K562 (cell line): Measurements from ENCODE around the gene KLHL33. TPM values are rescaled to one million over a fixed set of nuclear protein-coding genes. Genes with fewer than 3 reads are reported as not detected.

Experiments used
- polyA plus RNA-seq, 8 experiments: library from polyadenylated mRNA; depleted of rRNA in 4 of 8; stranded (reverse) in 5 of 8; unstranded in 3 of 8; fragments of >200 nt; fragmentation: Nextera tagmentation in 2 of 8; fragmentation: Illumina TruSeq in 1 of 8; extraction: Ambion mirVana in 2 of 8; extraction: Trizol in 1 of 8; gene quantifications; 2 replicates each; pipeline versions ENCODE4 v1.2.1 to v1.2.3, GENCODE V29; 2011 to 2014; ENCODE audit warnings: inconsistent platforms in 1 of 8, missing spikeins in 1 of 8
- small RNA-seq: library from RNA; depleted of rRNA; stranded (forward); fragments of <200 nt; gene quantifications from one replicate; pipeline ENCODE3, GENCODE V24; 2014
- total RNA-seq, 7 experiments: library from RNA; depleted of rRNA in 6 of 7; stranded (reverse); fragments of >200 nt in 6 of 7; fragmentation: Illumina TruSeq in 2 of 7; extraction: Trizol in 2 of 7; gene quantifications; 2 replicates each; pipeline versions ENCODE4 v1.2.1 to v1.2.3, GENCODE V29; 2011 to 2021; ENCODE audit warnings: low replicate concordance in 1 of 7

Gene KLHL33
- total and polyA plus RNA-seq, 9 of the 15 experiments (the other 6 are each of a cell fraction or from before 2014, with no cell fraction given), result 0.04 to 0.27 (median 0.13) TPM; not detected in 6

Small RNA genes within 50 kb of the gene (small RNA-seq; reads per million reads assigned to genes)
- gene RNA5SP382, result 3.3 reads per million, percentile 89 among the genes with 10 or more reads in this experiment

Other genes starting within 250 kb of the KLHL33 start
Only the 7 nearest of the 18 such genes appear.
- 19.7 and 21.4 TPM in 2 replicates for gene PARP2, start 92.5 kb downstream of the KLHL33 start, total RNA-seq (2014; rRNA removed)
- 26.2 and 29.4 TPM in 2 replicates for gene PARP2, start 92.5 kb downstream of the KLHL33 start, total RNA-seq (2014; rRNA removed; fragmentation: Illumina TruSeq; extraction: Trizol)
- 24.1 and 25.3 TPM in 2 replicates for gene PARP2, start 92.5 kb downstream of the KLHL33 start, total RNA-seq (2015; rRNA removed; fragmentation: Illumina TruSeq; extraction: Trizol)
- 26.9 and 29.9 TPM in 2 replicates for gene PARP2, start 92.5 kb downstream of the KLHL33 start, total RNA-seq (2021)
- gene PARP2, start 92.5 kb downstream of the KLHL33 start, polyA plus RNA-seq (2011; rRNA removed), result 41.4 and 50.5 TPM in 2 replicates
- gene PARP2, start 92.5 kb downstream of the KLHL33 start, polyA plus RNA-seq (2014; fragmentation: Illumina TruSeq; extraction: Trizol), result 37.9 and 45.8 TPM in 2 replicates
- 10 to 100 TPM; 25.2 to 34.6 TPM for gene PARP2, start 92.5 kb downstream of the KLHL33 start, polyA plus RNA-seq (2014; fragmentation: Nextera tagmentation; extraction: Ambion mirVana)
- gene PARP2, start 92.5 kb downstream of the KLHL33 start, polyA plus RNA-seq (2014; rRNA removed), result 38.1 and 38.6 TPM in 2 replicates
- 4.4 and 4.5 TPM in 2 replicates for gene TEP1, start 22.7 kb downstream of the KLHL33 start, total RNA-seq (2014; rRNA removed)
- 7.3 and 8.0 TPM in 2 replicates for gene TEP1, start 22.7 kb downstream of the KLHL33 start, total RNA-seq (2014; rRNA removed; fragmentation: Illumina TruSeq; extraction: Trizol)
- gene TEP1, start 22.7 kb downstream of the KLHL33 start, total RNA-seq (2015; rRNA removed; fragmentation: Illumina TruSeq; extraction: Trizol), result 5.6 and 6.6 TPM in 2 replicates
- gene TEP1, start 22.7 kb downstream of the KLHL33 start, total RNA-seq (2021), result 6.9 and 8.4 TPM in 2 replicates
- 7.1 and 11.8 TPM in 2 replicates for gene TEP1, start 22.7 kb downstream of the KLHL33 start, polyA plus RNA-seq (2011; rRNA removed)
- gene TEP1, start 22.7 kb downstream of the KLHL33 start, polyA plus RNA-seq (2014; fragmentation: Illumina TruSeq; extraction: Trizol), result 9.7 and 12.2 TPM in 2 replicates
- 1 to 10 TPM; 1.0 to 1.3 TPM for gene TEP1, start 22.7 kb downstream of the KLHL33 start, polyA plus RNA-seq (2014; fragmentation: Nextera tagmentation; extraction: Ambion mirVana)
- 6.0 and 7.4 TPM in 2 replicates for gene TEP1, start 22.7 kb downstream of the KLHL33 start, polyA plus RNA-seq (2014; rRNA removed)
- gene OSGEP, start 18.6 kb upstream of the KLHL33 start, total RNA-seq (2014; rRNA removed), result 47.8 and 48.9 TPM in 2 replicates
- gene OSGEP, start 18.6 kb upstream of the KLHL33 start, total RNA-seq (2014; rRNA removed; fragmentation: Illumina TruSeq; extraction: Trizol), result 35.6 and 36.9 TPM in 2 replicates
- 42.3 and 44.1 TPM in 2 replicates for gene OSGEP, start 18.6 kb upstream of the KLHL33 start, total RNA-seq (2015; rRNA removed; fragmentation: Illumina TruSeq; extraction: Trizol)
- 31.4 and 39.1 TPM in 2 replicates for gene OSGEP, start 18.6 kb upstream of the KLHL33 start, total RNA-seq (2021)
- 49.3 and 65.2 TPM in 2 replicates for gene OSGEP, start 18.6 kb upstream of the KLHL33 start, polyA plus RNA-seq (2011; rRNA removed)
- gene OSGEP, start 18.6 kb upstream of the KLHL33 start, polyA plus RNA-seq (2014; fragmentation: Illumina TruSeq; extraction: Trizol), result 31.4 and 36.4 TPM in 2 replicates
- 10 to 100 TPM; 32.1 to 59.2 TPM for gene OSGEP, start 18.6 kb upstream of the KLHL33 start, polyA plus RNA-seq (2014; fragmentation: Nextera tagmentation; extraction: Ambion mirVana)
- gene OSGEP, start 18.6 kb upstream of the KLHL33 start, polyA plus RNA-seq (2014; rRNA removed), result 51.1 and 61.1 TPM in 2 replicates
- gene APEX1, start 19.1 kb upstream of the KLHL33 start, total RNA-seq (2014; rRNA removed), result 157 and 188 TPM in 2 replicates
- gene APEX1, start 19.1 kb upstream of the KLHL33 start, total RNA-seq (2014; rRNA removed; fragmentation: Illumina TruSeq; extraction: Trizol), result 49.5 and 50.2 TPM in 2 replicates
- gene APEX1, start 19.1 kb upstream of the KLHL33 start, total RNA-seq (2015; rRNA removed; fragmentation: Illumina TruSeq; extraction: Trizol), result 54.8 and 63.8 TPM in 2 replicates
- gene APEX1, start 19.1 kb upstream of the KLHL33 start, total RNA-seq (2021), result 142 and 143 TPM in 2 replicates
- 224 and 225 TPM in 2 replicates for gene APEX1, start 19.1 kb upstream of the KLHL33 start, polyA plus RNA-seq (2011; rRNA removed)
- 212 and 274 TPM in 2 replicates for gene APEX1, start 19.1 kb upstream of the KLHL33 start, polyA plus RNA-seq (2014; fragmentation: Illumina TruSeq; extraction: Trizol)
- 100 to 1,000 TPM; 158 to 234 TPM for gene APEX1, start 19.1 kb upstream of the KLHL33 start, polyA plus RNA-seq (2014; fragmentation: Nextera tagmentation; extraction: Ambion mirVana)
- gene APEX1, start 19.1 kb upstream of the KLHL33 start, polyA plus RNA-seq (2014; rRNA removed), result 218 and 222 TPM in 2 replicates
- 10.3 and 10.9 TPM in 2 replicates for gene PIP4P1, start 25.3 kb upstream of the KLHL33 start, total RNA-seq (2014; rRNA removed)
- 8.6 and 10.2 TPM in 2 replicates for gene PIP4P1, start 25.3 kb upstream of the KLHL33 start, total RNA-seq (2014; rRNA removed; fragmentation: Illumina TruSeq; extraction: Trizol)
- gene PIP4P1, start 25.3 kb upstream of the KLHL33 start, total RNA-seq (2015; rRNA removed; fragmentation: Illumina TruSeq; extraction: Trizol), result 10.7 and 11.7 TPM in 2 replicates
- gene PIP4P1, start 25.3 kb upstream of the KLHL33 start, total RNA-seq (2021), result 15.1 and 20.9 TPM in 2 replicates
- 17.7 and 30.2 TPM in 2 replicates for gene PIP4P1, start 25.3 kb upstream of the KLHL33 start, polyA plus RNA-seq (2011; rRNA removed)
- gene PIP4P1, start 25.3 kb upstream of the KLHL33 start, polyA plus RNA-seq (2014; fragmentation: Illumina TruSeq; extraction: Trizol), result 14.9 and 16.6 TPM in 2 replicates
- 1 to 10 TPM; 5.3 to 7.4 TPM for gene PIP4P1, start 25.3 kb upstream of the KLHL33 start, polyA plus RNA-seq (2014; fragmentation: Nextera tagmentation; extraction: Ambion mirVana)
- gene PIP4P1, start 25.3 kb upstream of the KLHL33 start, polyA plus RNA-seq (2014; rRNA removed), result 16.0 and 18.9 TPM in 2 replicates
- 92.5 and 119 TPM in 2 replicates for gene PNP, start 33.2 kb upstream of the KLHL33 start, total RNA-seq (2014; rRNA removed)
- gene PNP, start 33.2 kb upstream of the KLHL33 start, total RNA-seq (2014; rRNA removed; fragmentation: Illumina TruSeq; extraction: Trizol), result 163 and 170 TPM in 2 replicates
- 141 and 144 TPM in 2 replicates for gene PNP, start 33.2 kb upstream of the KLHL33 start, total RNA-seq (2015; rRNA removed; fragmentation: Illumina TruSeq; extraction: Trizol)
- gene PNP, start 33.2 kb upstream of the KLHL33 start, total RNA-seq (2021), result 119 and 130 TPM in 2 replicates
- gene PNP, start 33.2 kb upstream of the KLHL33 start, polyA plus RNA-seq (2011; rRNA removed), result 252 and 288 TPM in 2 replicates
- gene PNP, start 33.2 kb upstream of the KLHL33 start, polyA plus RNA-seq (2014; fragmentation: Illumina TruSeq; extraction: Trizol), result 198 and 208 TPM in 2 replicates
- gene PNP, start 33.2 kb upstream of the KLHL33 start, polyA plus RNA-seq (2014; fragmentation: Nextera tagmentation; extraction: Ambion mirVana), result 100 to 1,000 TPM in 1 of 2 experiments, 10 to 100 TPM in 1; 96.2 to 137 TPM
- gene PNP, start 33.2 kb upstream of the KLHL33 start, polyA plus RNA-seq (2014; rRNA removed), result 134 and 143 TPM in 2 replicates
- gene RNASE10, start 69.4 kb upstream of the KLHL33 start, total RNA-seq (2014; rRNA removed), result not detected in 2 replicates
- gene RNASE10, start 69.4 kb upstream of the KLHL33 start, total RNA-seq (2014; rRNA removed; fragmentation: Illumina TruSeq; extraction: Trizol), result not detected in 2 replicates
- 0.25 TPM in 1 of 2 replicates, not detected in the other for gene RNASE10, start 69.4 kb upstream of the KLHL33 start, total RNA-seq (2015; rRNA removed; fragmentation: Illumina TruSeq; extraction: Trizol)
- gene RNASE10, start 69.4 kb upstream of the KLHL33 start, total RNA-seq (2021), result 1.9 and 2.3 TPM in 2 replicates
- gene RNASE10, start 69.4 kb upstream of the KLHL33 start, polyA plus RNA-seq (2011; rRNA removed), result not detected in 2 replicates
- gene RNASE10, start 69.4 kb upstream of the KLHL33 start, polyA plus RNA-seq (2014; fragmentation: Illumina TruSeq; extraction: Trizol), result not detected in 2 replicates
- gene RNASE10, start 69.4 kb upstream of the KLHL33 start, polyA plus RNA-seq (2014; fragmentation: Nextera tagmentation; extraction: Ambion mirVana), result not detected
- gene RNASE10, start 69.4 kb upstream of the KLHL33 start, polyA plus RNA-seq (2014; rRNA removed), result not detected in 2 replicates